ENCODE measurements around the gene PAK6. TPM values are rescaled to one million over a fixed set of nuclear protein-coding genes. Genes with fewer than 3 reads are reported as not detected.

The PAK6 gene
- total and polyA plus RNA-seq, 9 of the 15 experiments (the other 6 are each of a cell fraction or from before 2014, with no cell fraction given) = 0.03 to 0.74 (median 0.16) TPM; not detected in 2

DNA sequence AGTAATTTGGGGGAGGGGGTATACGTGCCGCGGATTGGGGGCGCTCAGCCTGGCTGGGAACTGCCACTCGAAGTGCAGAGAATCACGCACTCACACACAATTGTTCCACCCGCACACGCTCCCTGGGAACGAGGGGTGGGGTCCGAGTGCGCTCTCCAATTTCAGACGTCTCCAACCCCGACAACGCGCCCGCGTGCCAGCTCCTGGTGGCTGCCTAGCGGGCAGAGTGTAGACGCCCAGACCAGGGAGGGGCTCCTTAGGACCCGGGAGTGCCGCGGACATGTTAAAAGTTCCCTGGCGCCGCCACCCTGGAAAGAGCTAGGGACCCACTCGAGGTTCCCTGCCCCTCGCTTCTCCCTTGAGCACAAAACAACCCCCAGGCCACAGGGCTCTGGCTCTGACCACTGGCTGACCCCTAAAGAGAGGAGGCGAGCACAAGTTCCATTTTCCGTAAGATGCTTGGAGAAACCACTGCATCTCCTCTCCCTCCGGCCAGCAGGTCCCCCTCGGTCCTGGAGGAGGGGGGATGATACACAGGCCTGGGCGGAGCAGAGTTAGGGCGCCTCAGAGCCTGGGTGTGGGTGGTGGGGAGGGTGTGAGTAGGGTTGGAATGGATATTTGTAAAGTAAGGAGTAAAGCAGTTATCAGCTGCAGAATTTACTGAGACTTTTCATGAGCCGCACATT, 44.9 kb downstream of the PAK6 start:
- H3K27ac ChIP-seq (ENCODE audit: extremely low read depth, low read depth, low read length) = no peak overlapping the region
- ChIA-PET POLR2A (no interaction called here), CTCF (ENCODE audit: low intra/inter-chr PET ratio) (interaction anchor here (1.4 to 6.3 kb wide), 2 partner anchors 9 to 26 kb away, joined by 3 to 87 read pairs; partner anchors contain the start of gene PLCB2)
- H3K9me1 ChIP-seq (ENCODE audit: control insufficient read depth, insufficient read depth, low read length) = no peaks in the 10 kb centered on the region
- WGBS (ENCODE audit: insufficient coverage, low coverage, missing lambda C conversion rate) = 66% methylated on average over 26 of the region's 33 CpGs
- no peaks in the 10 kb centered on the region for H3K9me3 ChIP-seq (replicated peaks; ENCODE audit: control insufficient read depth, insufficient read depth, low read depth, low read length)
- ATAC-seq = no peak
- BruUV-seq (replicated peaks) = no TSS peak
- H3K4me3 ChIP-seq = no peak overlapping the region
- H3K4me1 ChIP-seq (replicated peaks in 1 of 2; ENCODE audit: control insufficient read depth in 2 of 2, insufficient read depth in 2 of 2, low read length in 2 of 2) = peaks cover 8 to 48% of the 10 kb centered on the region in 2 experiments
- no peaks in the 10 kb centered on the region; a peak in 1 of 5 replicates for H3K27me3 ChIP-seq (ENCODE audit: control insufficient read depth in 2 of 2, insufficient read depth in 2 of 2, low read length in 2 of 2)
- H4K20me1 ChIP-seq (replicated peaks; ENCODE audit: control insufficient read depth, insufficient read depth, low read length) = no peaks in the 10 kb centered on the region
- intact Hi-C loops (cut with micrococcal nuclease) = loop anchor here (2.0 to 5.0 kb wide), 2 partner anchors 39 to 139 kb away; partner anchors contain the start of gene INAFM2
- DNase-seq (ENCODE audit: extremely low read depth in 1 of 4, low spot score in 3 of 4) = no peak
- in situ Hi-C loops (cut with MboI) = no loop called here
- H3K9ac ChIP-seq (ENCODE audit: insufficient read depth in 1 of 2, low read depth in 2 of 2, low read length in 2 of 2) = no peak overlapping the region; a peak in 1 of 4 replicates
- no peaks in the 10 kb centered on the region for H3K36me3 ChIP-seq (ENCODE audit: control insufficient read depth, insufficient read depth, low read length)
- no peaks in the 10 kb centered on the region for H3K79me2 ChIP-seq (ENCODE audit: control insufficient read depth, insufficient read depth, low read length)
- FAIRE-seq = no peak
- no peak overlapping the region for H3K4me2 ChIP-seq (ENCODE audit: insufficient read depth, low read length)
- no peak overlapping the region for H2AFZ ChIP-seq (ENCODE audit: low read depth, low read length)
- TF ChIP-seq, protein P1, sequence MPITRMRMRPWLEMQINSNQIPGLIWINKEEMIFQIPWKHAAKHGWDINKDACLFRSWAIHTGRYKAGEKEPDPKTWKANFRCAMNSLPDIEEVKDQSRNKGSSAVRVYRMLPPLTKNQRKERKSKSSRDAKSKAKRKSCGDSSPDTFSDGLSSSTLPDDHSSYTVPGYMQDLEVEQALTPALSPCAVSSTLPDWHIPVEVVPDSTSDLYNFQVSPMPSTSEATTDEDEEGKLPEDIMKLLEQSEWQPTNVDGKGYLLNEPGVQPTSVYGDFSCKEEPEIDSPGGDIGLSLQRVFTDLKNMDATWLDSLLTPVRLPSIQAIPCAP (CRISPR knock-in tag; IDR thresholded peaks at IDR 0.05; ENCODE audit: borderline replicate concordance) = no peak
- TF ChIP-seq BRF1 (IDR thresholded peaks at IDR 0.05; ENCODE audit: borderline replicate concordance, extremely low read depth, insufficient read length) (no peak), NFE2L1 (tag; IDR thresholded peaks at IDR 0.05; ENCODE audit: borderline replicate concordance, low read depth) (no peak), ZC3H4 (CRISPR knock-in tag; IDR thresholded peaks at IDR 0.05; ENCODE audit: borderline replicate concordance) (no peak), MTA2 (IDR thresholded peaks at IDR 0.05; ENCODE audit: low read depth) (no peak), GTF2A2 (tag; IDR thresholded peaks at IDR 0.05) (no peak), RBM25 (IDR thresholded peaks at IDR 0.05; ENCODE audit: low read depth, low read length, severe bottlenecking) (no peak), NCOA1 (IDR thresholded peaks at IDR 0.05; ENCODE audit: low read depth) (no peak), GATA2 (CRISPR knock-in tag; IDR thresholded peaks at IDR 0.05) (no peak)
- TF ChIP-seq, protein P2, sequence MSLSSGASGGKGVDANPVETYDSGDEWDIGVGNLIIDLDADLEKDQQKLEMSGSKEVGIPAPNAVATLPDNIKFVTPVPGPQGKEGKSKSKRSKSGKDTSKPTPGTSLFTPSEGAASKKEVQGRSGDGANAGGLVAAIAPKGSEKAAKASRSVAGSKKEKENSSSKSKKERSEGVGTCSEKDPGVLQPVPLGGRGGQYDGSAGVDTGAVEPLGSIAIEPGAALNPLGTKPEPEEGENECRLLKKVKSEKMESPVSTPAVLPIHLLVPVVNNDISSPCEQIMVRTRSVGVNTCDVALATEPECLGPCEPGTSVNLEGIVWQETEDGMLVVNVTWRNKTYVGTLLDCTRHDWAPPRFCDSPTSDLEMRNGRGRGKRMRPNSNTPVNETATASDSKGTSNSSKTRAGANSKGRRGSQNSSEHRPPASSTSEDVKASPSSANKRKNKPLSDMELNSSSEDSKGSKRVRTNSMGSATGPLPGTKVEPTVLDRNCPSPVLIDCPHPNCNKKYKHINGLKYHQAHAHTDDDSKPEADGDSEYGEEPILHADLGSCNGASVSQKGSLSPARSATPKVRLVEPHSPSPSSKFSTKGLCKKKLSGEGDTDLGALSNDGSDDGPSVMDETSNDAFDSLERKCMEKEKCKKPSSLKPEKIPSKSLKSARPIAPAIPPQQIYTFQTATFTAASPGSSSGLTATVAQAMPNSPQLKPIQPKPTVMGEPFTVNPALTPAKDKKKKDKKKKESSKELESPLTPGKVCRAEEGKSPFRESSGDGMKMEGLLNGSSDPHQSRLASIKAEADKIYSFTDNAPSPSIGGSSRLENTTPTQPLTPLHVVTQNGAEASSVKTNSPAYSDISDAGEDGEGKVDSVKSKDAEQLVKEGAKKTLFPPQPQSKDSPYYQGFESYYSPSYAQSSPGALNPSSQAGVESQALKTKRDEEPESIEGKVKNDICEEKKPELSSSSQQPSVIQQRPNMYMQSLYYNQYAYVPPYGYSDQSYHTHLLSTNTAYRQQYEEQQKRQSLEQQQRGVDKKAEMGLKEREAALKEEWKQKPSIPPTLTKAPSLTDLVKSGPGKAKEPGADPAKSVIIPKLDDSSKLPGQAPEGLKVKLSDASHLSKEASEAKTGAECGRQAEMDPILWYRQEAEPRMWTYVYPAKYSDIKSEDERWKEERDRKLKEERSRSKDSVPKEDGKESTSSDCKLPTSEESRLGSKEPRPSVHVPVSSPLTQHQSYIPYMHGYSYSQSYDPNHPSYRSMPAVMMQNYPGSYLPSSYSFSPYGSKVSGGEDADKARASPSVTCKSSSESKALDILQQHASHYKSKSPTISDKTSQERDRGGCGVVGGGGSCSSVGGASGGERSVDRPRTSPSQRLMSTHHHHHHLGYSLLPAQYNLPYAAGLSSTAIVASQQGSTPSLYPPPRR (CRISPR knock-in tag; IDR thresholded peaks at IDR 0.05; ENCODE audit: borderline replicate concordance) = no peak
- TF ChIP-seq, protein P3, sequence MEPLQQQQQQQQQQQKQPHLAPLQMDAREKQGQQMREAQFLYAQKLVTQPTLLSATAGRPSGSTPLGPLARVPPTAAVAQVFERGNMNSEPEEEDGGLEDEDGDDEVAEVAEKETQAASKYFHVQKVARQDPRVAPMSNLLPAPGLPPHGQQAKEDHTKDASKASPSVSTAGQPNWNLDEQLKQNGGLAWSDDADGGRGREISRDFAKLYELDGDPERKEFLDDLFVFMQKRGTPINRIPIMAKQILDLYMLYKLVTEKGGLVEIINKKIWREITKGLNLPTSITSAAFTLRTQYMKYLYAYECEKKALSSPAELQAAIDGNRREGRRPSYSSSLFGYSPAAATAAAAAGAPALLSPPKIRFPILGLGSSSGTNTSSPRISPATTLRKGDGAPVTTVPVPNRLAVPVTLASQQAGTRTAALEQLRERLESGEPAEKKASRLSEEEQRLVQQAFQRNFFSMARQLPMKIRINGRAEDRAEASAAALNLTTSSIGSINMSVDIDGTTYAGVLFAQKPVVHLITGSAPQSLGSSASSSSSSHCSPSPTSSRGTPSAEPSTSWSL (CRISPR knock-in tag; IDR thresholded peaks at IDR 0.05; ENCODE audit: borderline replicate concordance) = no peak
- TF ChIP-seq, protein P4, sequence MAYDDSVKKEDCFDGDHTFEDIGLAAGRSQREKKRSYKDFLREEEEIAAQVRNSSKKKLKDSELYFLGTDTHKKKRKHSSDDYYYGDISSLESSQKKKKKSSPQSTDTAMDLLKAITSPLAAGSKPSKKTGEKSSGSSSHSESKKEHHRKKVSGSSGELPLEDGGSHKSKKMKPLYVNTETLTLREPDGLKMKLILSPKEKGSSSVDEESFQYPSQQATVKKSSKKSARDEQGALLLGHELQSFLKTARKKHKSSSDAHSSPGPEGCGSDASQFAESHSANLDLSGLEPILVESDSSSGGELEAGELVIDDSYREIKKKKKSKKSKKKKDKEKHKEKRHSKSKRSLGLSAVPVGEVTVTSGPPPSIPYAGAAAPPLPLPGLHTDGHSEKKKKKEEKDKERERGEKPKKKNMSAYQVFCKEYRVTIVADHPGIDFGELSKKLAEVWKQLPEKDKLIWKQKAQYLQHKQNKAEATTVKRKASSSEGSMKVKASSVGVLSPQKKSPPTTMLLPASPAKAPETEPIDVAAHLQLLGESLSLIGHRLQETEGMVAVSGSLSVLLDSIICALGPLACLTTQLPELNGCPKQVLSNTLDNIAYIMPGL (CRISPR knock-in tag; IDR thresholded peaks at IDR 0.05) = no peak

All from K562 (cell line).